Inflammatory macrophage treated with lipopolysaccharide for 4 hours (primary cell): Measurements from ENCODE around the gene CPEB1.
"Not testable (repeated sequence)": the region's sequence is repeated elsewhere in the genome, so short reads cannot be mapped to it uniquely, and the experiment has no call there.

Experiments used
- DNase-seq: peaks from one replicate; pipeline ENCODE4 v3.0.0-alpha.2; 2020

The CPEB1 gene

DNA sequence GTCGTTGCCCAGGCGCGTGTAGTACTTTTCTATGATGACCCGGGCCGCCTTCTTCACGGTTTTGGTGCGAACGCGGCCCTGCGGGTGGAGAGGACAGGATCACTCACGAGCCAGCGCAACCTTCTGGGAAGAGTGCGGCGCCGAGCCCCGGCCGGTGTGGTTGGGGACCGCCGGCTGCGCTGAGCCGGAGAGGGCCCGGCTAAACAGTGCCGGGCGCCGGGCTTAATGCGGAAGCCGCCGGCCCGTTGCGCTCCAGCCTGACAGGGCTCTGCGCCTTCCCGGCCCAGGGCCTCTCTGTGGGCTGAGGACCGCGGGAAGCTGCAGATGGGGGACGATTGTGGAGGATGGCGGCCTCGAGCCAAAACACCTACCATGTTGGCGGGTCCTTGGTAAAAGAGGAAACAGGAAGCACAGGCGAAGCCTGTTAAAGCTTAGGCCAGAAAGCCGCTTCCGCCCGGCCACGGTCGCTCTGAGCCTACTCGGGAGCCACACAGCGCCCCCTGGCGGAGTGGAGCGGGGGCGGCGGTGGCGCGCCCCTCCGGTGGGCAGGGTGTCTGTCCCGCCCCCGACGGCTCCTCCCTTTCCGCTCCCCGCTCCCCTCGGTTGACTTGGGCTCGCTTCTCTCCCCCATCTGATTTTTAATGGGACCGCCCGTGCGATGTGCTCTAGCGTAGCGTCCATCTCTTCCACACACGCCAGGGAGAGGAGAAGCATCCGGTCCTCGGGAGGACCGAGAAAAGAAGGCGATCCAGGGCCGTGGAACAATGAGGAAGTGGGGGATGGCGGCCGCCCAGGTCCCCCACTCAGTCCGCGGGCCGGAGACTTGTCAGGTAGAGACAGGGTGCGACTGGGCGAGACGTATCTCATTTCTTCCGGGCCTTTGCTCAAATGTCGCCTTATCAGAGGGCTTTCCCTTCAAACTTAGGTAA is 106.8 kb downstream of the CPEB1 start, which contains the start of gene RPS17:
Gene RPS17 (minus strand): TSS at position 403 of the 929 bp plus-strand sequence. CDS start 29 bp downstream, at position 374.
- peak; percentile 96 for DNase-seq

DNA sequence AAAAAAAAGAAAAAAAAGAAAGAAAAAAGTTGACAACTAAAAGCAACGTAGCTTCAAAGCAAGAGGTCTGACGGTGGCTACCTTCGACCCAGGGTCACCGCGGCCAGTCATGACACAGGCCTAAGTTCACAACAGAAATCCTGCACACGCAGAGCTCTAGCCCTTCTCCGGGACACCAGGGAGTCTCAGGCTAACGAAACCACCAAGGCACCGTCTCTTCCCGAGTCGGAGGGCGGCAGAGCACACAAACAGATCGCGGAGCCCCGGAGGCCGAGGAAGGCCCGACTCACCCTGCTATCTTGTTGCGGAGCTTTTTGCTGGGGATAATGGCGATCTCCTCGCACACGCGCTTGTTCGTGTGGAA is 107.5 kb downstream of the CPEB1 start:
- DNase-seq, result peak; percentile 35

DNA sequence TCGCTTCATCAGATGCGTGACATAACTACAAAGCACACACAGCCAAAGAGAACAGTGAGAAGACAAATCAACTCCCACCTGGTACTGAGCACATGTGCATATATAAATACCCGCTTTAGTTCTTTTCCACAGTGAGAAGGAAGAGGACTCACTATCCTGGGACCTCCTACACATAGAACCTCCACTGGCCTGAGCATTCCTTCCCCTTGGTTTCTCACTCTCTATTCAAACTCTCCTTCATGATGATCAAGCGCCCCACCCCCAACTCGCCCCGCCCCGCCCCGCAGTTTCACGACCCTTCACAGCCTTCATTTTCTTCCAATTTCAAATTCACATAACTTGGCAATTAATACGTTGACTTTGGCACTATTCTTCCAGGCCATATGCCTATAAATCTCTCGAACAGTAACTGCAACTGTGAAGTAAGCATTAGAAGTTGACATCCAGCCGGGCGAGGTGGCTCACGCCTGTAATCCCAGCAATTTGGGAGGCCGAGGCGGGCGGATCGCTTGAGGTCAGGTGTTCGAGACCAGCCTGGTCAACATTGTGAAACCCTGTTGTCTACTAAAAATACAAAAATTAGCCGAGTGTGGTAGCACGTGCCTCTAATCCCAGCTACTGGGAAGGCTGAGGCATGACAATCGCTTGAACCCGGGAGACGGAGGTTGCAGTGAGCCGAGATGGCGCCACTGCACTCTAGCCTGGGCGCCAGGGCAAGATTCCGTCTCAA is 108.0 kb downstream of the CPEB1 start:
- DNase-seq, result no peak

DNA sequence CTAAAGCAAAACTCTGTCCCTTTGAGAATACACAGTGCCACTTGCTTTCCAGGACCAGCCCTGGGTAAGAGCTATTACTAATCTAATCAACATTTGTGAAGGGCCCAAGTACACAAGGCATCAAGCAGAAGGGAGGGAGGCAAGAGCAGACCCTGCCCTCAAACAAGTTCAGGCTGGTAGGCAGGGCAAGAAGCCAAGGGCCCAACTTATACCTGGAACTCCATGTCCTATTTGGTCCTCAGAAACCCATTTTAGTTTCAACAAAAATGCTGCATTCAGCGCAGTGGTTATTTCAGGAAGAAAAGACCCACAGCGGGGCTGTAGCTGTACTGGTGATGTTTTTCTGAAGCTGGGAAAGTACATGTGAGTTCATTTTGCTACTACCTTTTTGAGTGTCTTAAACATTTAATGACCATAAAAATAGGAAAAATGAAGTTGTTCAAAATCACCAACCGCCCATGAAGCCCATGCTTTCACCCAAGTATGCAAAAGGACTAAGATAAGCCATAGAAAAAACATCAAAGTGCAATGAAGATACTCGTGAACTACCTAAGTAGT is 109.7 kb downstream of the CPEB1 start:
- no peak for DNase-seq

DNA sequence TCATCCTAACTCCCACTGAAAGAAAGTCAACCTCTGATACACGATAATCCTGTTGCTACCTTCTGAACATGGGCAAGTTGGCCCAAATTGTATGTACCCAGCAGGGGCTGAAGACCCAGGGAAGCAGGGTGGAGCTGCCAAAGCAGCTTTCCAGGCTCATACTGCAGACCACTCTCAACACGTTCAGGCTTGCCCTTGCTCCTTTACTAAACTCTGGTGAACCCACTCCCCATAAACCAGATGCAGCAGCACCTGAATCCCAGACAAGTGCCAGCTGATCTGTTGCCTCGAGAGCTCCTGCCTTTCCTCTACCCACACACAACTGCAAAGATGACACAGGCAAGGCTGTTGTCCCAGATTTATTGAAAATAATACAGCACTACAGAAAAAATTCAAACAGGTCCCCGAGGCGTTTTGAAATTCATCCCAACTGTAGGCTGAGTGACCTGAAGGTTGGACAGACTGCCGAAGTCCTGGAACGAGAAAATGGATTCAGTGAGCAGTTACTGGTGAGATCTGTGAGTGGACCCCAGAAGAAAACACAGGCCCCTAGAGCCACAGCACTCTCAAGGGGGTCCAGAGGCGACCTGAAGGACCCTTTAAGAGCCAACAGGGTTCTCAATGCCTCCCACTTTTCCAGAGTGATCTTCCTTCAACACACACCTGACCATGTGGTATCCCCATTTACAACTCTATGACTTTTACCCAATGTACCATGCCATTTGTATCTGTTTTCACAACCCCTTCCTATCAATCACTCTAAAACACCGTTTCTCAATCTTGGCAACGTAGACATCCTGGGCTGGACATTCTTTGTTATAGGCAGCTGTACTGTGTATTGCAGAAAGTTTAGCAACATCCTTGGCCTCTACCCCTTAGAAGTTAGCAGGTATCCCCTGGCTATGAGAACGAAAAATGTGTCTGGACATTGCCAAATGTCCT is 110.5 kb downstream of the CPEB1 start:
- DNase-seq, result no peak

DNA sequence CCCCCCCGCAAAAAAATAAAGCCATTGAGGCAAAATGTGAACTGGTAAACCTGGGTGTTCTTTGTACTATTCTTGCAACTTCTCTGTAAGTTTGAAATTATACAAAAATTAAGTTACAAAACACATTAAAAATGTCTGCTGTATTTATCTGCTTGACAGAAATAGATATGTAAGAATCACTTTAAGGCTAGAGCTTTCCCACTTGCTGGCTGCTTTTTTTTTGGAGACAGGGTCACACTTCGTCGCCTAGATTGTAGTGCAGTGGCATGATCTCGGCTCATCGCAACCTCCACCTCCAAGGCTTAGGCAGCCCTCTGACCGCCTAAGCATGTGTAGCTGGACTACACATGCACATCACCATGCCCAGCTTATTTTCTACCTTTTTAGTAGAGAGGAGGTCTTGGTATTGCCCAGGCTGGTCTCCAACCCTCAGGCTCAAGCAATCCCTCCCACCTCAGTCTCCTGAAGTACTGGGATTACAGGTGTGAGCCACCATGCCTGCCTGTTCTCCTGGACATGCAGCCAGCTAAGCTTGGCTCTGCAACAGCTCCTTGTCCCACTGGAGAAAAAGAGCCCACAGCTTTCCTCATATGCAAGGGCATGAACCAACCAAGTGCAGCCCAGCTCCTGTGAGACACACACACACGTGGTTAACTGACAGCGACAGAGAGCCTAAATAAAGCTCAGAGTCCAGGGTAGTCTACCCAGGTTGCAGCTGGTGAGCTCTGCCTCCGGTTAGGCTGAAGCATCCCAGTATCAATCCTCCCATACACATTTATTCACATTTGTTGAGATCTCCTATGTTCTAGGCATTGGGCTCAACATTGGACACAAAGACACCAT is 111.4 kb downstream of the CPEB1 start:
- DNase-seq, result no peak

DNA sequence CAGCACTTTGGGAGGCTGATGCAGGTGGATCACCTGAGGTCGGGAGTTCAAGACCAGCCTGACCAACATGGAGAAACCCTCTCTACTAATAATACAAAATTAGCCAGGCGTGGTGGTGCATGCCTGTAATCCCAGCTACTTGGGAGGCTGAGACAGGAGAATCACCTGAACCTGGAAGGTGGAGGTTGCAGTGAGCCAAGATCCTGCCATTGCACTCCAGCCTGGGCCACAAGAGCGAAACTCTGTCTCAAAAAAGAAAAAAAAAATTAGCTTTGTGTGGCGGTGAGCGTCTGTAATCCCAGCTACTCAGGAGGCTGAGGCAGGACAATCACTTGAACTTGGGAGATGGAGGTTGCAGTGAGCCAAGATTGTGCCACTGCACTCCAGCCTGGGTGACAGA is 112.0 kb downstream of the CPEB1 start:
- DNase-seq, result not testable (repeated sequence)

DNA sequence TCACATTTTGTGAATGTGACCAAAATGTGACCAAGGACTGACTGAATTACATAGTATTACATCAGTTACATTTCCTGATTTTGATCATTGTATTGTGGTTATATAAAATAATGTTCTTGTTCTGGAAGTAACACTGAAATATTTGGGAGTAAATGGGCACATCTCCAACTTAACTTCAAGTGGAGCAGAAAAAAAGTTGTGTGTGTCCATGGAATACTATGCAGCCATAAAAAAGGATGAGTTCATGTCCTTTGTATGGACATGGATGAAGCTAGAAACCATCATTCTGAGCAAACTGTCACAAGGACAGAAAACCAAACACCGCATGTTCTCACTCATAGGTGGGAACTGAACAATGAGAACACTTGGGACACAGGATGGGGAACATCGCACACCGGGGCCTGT is 112.7 kb downstream of the CPEB1 start:
- DNase-seq, result not testable (repeated sequence)

DNA sequence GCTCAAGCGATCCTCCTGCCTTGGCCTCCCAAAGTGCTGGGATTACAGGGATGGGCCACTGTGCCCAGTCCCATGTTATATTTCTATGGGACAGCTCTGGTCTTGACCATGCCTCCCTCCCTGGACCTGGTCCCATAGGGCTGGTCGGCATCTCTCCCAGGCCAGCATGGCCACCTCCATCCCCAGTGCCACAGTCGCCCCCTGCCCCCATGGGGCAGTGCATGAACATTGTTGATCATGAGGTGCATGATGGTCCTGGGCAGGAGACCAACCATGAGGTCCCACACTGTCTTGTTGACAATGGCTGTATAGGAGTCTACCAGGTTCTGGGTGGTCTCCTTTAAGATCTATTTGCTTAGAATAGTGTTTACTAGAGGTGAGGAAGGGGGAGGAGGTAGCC is 113.4 kb downstream of the CPEB1 start:
- no peak for DNase-seq

DNA sequence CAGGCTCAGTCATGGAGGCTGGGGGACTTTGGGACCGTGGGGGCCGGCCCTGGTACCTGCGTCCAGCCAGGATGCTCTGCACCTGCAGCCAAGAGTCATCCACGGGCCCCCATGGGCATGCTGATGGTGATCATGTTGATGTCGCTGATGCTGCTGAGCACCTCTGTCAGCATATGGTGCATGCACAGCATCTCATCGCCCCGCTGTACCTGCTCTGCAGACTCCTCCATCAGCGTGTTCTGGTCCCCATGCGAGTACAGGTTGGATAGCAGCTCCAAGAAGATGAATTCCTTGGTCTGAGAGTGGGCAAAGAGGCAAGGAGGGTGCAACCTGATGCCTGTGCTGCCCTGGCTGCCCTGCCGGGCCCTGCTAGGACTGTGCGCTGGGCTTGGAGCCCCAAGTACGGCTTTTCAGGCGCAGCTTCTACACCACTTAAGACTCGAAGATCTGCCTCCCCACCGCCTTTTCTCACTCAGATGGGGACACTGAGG is 114.1 kb downstream of the CPEB1 start:
- no peak for DNase-seq

DNA sequence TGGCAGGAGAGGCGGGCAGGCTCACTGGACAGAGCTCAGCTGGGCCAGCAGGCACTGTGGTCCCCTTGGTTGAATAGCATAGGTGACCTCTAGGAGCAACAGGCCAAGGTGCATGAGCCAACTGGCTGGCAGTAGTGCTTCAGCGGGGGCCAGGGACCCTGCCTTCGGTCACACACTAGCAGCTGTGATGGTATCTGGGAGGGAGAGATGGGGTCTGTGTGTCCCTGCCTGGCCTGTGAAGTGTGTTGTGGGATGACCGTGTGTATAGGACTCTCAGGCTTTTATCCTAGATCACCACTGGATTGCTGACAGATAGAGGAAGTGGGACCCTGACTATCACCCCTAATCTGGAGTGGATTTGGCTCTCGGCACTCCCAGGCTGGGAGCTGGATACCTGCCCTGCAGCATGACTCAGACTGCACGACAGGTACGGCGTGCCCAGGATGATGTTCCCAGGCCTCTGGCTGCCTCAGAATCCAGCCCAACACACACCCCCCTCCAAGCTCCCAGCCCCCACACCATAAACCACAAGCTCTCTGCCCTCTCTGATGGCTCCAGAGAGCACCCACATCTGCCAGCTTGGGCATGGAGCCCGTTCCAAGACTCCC is 114.7 kb downstream of the CPEB1 start:
- no peak for DNase-seq

DNA sequence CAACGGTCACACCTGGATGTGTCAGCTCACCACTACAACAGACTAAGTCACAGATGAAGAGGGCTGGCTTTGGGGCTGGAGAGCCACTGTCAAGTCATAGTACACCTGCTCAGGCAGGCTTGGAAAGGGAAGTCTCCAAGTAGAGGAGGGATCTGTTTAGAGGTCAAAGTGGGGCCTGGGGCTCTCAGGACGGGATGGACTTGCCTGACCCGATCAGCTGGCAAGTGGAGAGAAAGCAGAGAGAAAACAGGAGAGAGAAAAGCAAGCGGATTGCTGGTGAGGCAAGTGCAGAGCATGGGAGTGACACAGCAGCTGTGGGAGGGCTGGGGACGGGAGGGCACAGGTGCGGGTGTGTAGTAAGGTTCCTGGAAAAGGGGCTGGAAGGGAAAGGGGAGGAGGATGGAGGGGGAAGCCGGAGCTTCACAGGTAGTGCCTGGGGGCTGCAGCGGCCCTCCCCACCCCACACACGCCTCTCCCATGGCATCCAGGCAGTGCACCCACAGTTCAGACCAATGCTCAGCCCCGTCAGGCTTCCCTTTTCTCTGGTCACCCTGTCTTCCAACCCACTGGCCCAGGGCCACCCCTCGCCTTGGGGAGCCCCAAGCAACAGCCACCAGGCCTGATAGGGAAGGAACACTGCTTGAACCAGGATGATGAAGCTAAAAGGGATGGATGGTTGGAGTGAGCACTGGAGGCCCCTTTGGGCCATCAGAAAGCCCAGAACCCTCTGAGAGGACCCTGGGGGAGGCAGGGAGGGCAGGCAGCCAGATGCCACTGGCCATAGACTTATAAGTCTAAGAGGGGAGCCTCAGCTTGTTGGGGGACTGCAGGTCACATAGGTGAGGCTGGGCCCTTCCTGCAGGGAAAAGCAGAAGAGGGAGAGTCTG is 115.4 kb downstream of the CPEB1 start:
- no peak for DNase-seq

DNA sequence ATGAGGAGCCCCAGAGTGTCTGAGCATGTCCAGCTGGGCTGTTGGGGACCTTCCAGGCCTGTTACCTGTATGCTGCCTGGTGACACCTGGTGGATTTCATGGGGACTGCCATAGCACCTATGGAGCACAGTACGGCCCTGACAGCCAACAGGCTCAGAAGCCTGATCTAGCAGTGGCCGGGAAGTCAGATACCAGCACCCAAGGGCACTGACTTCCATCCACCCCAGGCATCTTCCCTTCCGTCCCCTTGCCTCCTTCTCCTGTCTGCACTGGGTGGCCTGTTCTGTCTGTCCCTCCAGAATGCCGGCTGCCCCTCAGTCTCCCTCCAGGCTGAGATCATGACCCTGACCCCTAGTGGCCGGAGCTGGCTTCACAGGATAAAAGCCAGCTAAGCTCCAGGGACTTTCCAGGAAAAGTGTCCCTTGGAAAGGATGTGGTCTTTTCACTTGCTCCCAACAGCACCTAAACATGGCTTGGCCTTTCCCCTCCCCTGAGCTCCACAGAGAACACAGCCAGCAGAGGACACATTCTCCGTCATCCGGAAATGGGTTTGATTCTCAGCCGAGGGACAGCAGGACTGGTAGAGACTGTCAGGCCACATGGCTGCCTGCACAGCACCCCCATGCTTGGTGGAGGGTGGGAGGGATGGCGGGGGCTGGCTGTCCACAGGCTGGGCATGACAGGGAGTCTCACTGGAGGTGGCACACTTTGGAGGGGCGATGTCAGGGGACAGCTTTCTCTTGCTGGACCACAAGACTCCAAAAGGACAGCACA is 116.4 kb downstream of the CPEB1 start:
- peak; percentile 38 for DNase-seq

DNA sequence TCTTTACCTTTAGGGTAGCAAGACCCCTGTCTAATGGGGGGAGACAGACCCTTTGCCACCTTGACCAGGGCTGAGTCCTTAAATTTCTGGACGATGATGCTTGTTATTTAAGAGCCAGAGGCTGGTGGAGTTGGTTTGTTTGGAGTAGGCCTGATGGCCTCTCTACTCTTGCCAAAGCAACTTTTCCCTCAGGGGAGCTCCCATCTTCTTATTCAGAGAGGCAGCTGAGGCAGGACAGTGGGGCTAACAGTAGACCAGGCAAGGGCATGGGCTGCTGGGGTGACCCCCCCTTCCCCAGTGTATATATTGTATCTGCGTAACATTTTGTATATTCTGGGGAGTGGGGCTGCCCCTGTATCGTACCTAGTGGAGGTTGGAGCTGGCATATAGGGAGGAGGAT is 117.2 kb downstream of the CPEB1 start:
- DNase-seq, result no peak

DNA sequence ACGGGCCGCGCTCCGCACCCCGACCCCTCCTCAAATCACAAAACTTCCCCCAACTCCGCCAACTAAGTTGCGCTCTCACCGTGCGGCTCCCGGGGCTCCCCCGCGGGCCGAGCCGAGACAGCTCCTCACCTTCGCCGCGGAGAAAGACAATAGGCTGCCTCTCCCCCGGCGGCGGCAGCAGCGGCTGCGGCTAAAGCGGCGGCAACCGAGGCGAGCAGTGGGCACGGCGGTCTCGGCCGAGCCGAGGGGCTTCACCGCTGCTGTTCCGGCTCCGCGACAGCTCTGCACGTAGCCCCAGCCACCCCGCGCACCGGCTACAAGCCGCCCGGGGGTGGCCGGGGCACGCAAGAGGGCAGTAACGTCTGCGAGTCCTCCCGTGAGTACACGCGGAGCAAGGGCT is 133.6 kb downstream of the CPEB1 start:
- DNase-seq, result not testable (repeated sequence)

DNA sequence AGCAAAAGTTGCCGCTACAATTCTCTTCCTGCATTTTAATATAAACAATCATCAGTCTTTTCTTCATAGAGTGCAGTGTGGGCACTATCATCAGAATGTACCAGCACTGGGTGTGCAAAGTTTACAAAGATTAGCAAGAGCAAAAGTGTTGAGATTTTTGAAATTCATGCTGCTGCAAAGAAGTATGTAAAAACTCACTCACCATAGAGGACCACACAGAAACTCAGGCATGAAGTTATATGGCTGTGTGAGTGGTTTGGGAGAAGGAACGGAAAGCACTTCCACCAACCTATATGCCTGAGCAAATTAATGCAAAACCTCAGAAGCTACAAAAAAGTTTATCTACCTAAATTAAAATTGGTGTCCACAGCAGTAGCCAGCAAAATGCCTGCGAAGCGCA is 139.5 kb downstream of the CPEB1 start:
- not testable (repeated sequence) for DNase-seq

DNA sequence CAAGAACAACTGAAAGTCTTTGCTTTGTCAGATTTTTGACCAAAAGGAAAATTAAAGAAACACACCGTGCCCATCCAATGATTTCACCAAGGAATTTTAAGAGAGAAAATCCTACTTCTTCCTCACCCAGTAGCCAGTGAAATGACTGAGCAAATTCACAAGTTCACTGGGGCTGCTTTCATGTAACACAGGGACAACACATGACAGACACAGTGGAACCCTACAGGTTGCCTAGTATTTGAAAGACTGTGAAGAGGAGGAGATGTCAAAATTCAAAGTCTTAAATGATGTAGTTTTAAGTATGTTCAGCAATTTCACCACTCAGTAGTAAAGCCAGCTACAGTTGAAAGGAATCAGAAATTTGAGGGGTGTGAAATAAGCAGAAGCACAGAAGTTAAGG is 140.1 kb downstream of the CPEB1 start:
- DNase-seq, result not testable (repeated sequence)

DNA sequence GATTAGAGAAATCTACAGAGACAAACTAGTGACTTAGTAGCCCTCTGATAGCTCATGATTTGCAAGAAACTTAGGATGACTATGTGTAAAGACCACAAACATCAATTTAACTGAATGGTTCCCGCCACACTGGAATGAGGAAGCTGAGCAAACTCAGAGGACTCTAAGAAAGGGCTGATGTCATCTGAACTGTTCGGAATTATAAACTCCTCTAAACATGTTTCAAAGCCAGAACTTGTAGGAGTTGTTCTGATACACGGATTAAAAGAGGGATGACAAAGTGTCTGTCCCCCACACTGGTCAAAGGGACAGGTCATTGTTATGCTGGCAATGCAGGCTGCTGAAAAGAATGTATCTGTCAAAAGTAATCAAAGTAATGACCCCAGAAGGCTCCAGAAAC is 141.3 kb downstream of the CPEB1 start:
- not testable (repeated sequence) for DNase-seq

DNA sequence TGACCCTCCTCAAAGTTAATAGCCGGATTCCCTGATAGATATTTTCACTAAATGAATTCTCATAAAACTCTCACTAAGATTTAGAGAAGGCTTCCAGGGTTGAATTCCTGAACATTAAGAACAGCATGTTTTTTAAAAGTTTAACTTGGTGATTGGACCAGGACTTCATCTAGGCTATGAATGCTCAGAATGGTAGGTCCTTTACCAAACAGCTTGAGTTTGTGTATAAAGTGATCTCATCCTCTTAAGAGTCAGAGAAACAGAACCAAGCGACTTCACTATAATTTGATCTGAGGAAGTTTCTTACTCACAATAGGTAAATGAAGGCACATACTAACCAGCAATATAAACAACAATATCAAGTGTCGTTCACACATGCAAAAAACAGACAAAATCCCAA is 143.1 kb downstream of the CPEB1 start:
- not testable (repeated sequence) for DNase-seq
